A204.1 (cell line): ENCODE results near the gene OR52A5.

ENCODE experiments used
- FAIRE-seq: peaks from 2 replicates; lab custom pipeline; 2012; peaks lifted over from hg19 to GRCh38; lab: Jason Lieb, UNC

OR52A5 gene

GRCh38 chr11:5115339-5115738 lies 22.8 kb downstream of the OR52A5 start:
- FAIRE-seq = no peak

GRCh38 chr11:5107285-5107684 lies 30.9 kb downstream of the OR52A5 start:
- no peak for FAIRE-seq

GRCh38 chr11:5103066-5103465 lies 35.1 kb downstream of the OR52A5 start:
- FAIRE-seq = no peak

- FAIRE-seq = no peak
Observed at GRCh38 chr11:5102246-5102645, 35.9 kb downstream of the OR52A5 start.

GRCh38 chr11:5096011-5096410 lies 42.1 kb downstream of the OR52A5 start:
- FAIRE-seq = no peak

GRCh38 chr11:5092821-5093585 lies 45.2 kb downstream of the OR52A5 start:
- FAIRE-seq = no peak

GRCh38 chr11:5090668-5091067 lies 47.5 kb downstream of the OR52A5 start:
- FAIRE-seq = no peak

GRCh38 chr11:5088556-5088955 lies 49.6 kb downstream of the OR52A5 start:
- FAIRE-seq = no peak

- no peak for FAIRE-seq
Observed at GRCh38 chr11:5083602-5084001, 54.6 kb downstream of the OR52A5 start.

- FAIRE-seq = no peak
Observed at GRCh38 chr11:5081405-5081804, 56.8 kb downstream of the OR52A5 start.
